HepG2 (cell line): ENCODE results near the gene LRRC25. TPM values are rescaled to one million over a fixed set of nuclear protein-coding genes. Genes with fewer than 3 reads are reported as not detected.

Experiments
- FOXC1 ChIP-seq: sonication (generic); formaldehyde crosslinking; IDR thresholded peaks from 2 replicates; pipeline ENCODE4 v1.8.0; 2022; ENCODE audit warnings: mild to moderate bottlenecking, missing genetic modification reagents, borderline replicate concordance
- HHEX ChIP-seq: IDR thresholded peaks from 2 replicates; pipeline ENCODE4 v1.6.1; 2016; ENCODE audit warnings: control low read depth
- HOXA5 ChIP-seq: sonication (generic); formaldehyde crosslinking; IDR thresholded peaks from 2 replicates; pipeline ENCODE4 v1.4.0; 2020; ENCODE audit warnings: missing genetic modification reagents
- KLF12 ChIP-seq: sonication (generic); formaldehyde crosslinking; IDR thresholded peaks from 2 replicates; pipeline ENCODE4 v1.4.0; 2020; ENCODE audit warnings: missing genetic modification reagents, borderline replicate concordance
- LCORL ChIP-seq, 2 experiments: fragments of 450-650 bp in 1 of 2; sonication (generic) in 1 of 2; formaldehyde crosslinking in 1 of 2; IDR thresholded peaks; 2 replicates each; pipeline versions ENCODE4 v1.5.0 to v1.6.1; 2017 to 2020; ENCODE audit warnings: antibody characterized with exemption in 1 of 2, missing genetic modification reagents in 1 of 2
- MTA3 ChIP-seq: sonication (generic); formaldehyde crosslinking; IDR thresholded peaks from 2 replicates; pipeline ENCODE4 v1.4.0; 2020; ENCODE audit warnings: missing genetic modification reagents
- PITX1 ChIP-seq: sonication (generic); formaldehyde crosslinking; IDR thresholded peaks from 2 replicates; pipeline ENCODE4 v1.5.1; 2020; ENCODE audit warnings: mild to moderate bottlenecking, missing genetic modification reagents
- RFX5 ChIP-seq: IDR thresholded peaks from 2 replicates; pipeline ENCODE4 v1.6.1; 2011; ENCODE audit warnings: low read depth, low read length, improper control_type of control experiment
- TEAD3 ChIP-seq: optimal IDR thresholded peaks from 2 replicates; pipeline ENCODE3; 2016; ENCODE audit warnings: borderline replicate concordance
- ZBTB20 ChIP-seq: sonication (generic); formaldehyde crosslinking; IDR thresholded peaks from 2 replicates; pipeline ENCODE4 v1.8.1; 2023; ENCODE audit warnings: missing genetic modification reagents, low read depth, mild to moderate bottlenecking, borderline replicate concordance
- ZNF136 ChIP-seq: sonication (generic); formaldehyde crosslinking; IDR thresholded peaks from 2 replicates; pipeline ENCODE4 v1.8.1; 2022; ENCODE audit warnings: low read depth, mild to moderate bottlenecking, moderate library complexity, missing genetic modification reagents
- ZNF234 ChIP-seq: sonication (generic); formaldehyde crosslinking; conservative IDR thresholded peaks from 2 replicates; pipeline ENCODE4 v1.5.1; 2020; ENCODE audit warnings: mild to moderate bottlenecking, missing genetic modification reagents
- ZNF329 ChIP-seq: sonication (generic); formaldehyde crosslinking; IDR thresholded peaks from 2 replicates; pipeline ENCODE4 v1.9.0; 2021; ENCODE audit warnings: low read depth, mild to moderate bottlenecking, missing genetic modification reagents
- ZNF546 ChIP-seq: sonication (generic); formaldehyde crosslinking; conservative IDR thresholded peaks from 2 replicates; pipeline ENCODE4 v1.8.1; 2023; ENCODE audit warnings: mild to moderate bottlenecking, missing genetic modification reagents
- ZNF563 ChIP-seq: sonication (generic); formaldehyde crosslinking; IDR thresholded peaks from 2 replicates; pipeline ENCODE4 v1.8.0; 2022; ENCODE audit warnings: mild to moderate bottlenecking, moderate library complexity, missing genetic modification reagents
- ZNF724P ChIP-seq: sonication (generic); formaldehyde crosslinking; IDR thresholded peaks from 2 replicates; pipeline ENCODE4 v1.8.0; 2022; ENCODE audit warnings: missing genetic modification reagents, borderline replicate concordance
- polyA plus RNA-seq, 8 experiments: library from polyadenylated mRNA; depleted of rRNA in 3 of 8; stranded (reverse) in 7 of 8; unstranded in 1 of 8; fragments of >200 nt; fragmentation: Illumina TruSeq in 4 of 8; extraction: Trizol in 4 of 8; gene quantifications; 2 replicates each; pipeline versions ENCODE4 v1.2.1 to v1.2.3, GENCODE V29; 2011 to 2016; ENCODE audit warnings: low read depth in 4 of 8, missing spikeins in 1 of 8, mixed read lengths in 1 of 8; ENCODE audit not compliant: insufficient read depth in 1 of 8
- total RNA-seq, 5 experiments: library from RNA; depleted of rRNA; stranded (reverse); fragments of >200 nt; fragmentation: Illumina TruSeq; extraction: Trizol; gene quantifications; 2 replicates each; pipeline ENCODE4 v1.2.3, GENCODE V29; 2016; ENCODE audit warnings: low read depth in 1 of 5
- TF ChIP-seq, protein P1 (sequence below): sonication (generic); formaldehyde crosslinking; IDR thresholded peaks from 2 replicates; pipeline ENCODE4 v1.5.0; 2020; ENCODE audit warnings: mild to moderate bottlenecking, missing genetic modification reagents
- TF ChIP-seq, protein P2 (sequence below): sonication (generic); formaldehyde crosslinking; IDR thresholded peaks from 2 replicates; pipeline ENCODE4 v1.4.0; 2020; ENCODE audit warnings: missing genetic modification reagents, borderline replicate concordance
- TF ChIP-seq, protein P3 (sequence below): sonication (generic); formaldehyde crosslinking; IDR thresholded peaks from 2 replicates; pipeline ENCODE4 v1.5.0; 2020; ENCODE audit warnings: missing genetic modification reagents
- TF ChIP-seq, protein P4 (sequence below): IDR thresholded peaks from 2 replicates; pipeline ENCODE4 v1.6.1; 2016; ENCODE audit warnings: missing compliant biosample characterization, missing genetic modification reagents, borderline replicate concordance
- TF ChIP-seq, protein P5 (sequence below): sonication (generic); formaldehyde crosslinking; IDR thresholded peaks from 2 replicates; pipeline ENCODE4 v1.8.0; 2022; ENCODE audit warnings: mild to moderate bottlenecking, missing genetic modification reagents; ENCODE audit not compliant: insufficient replicate concordance

Gene LRRC25
- total and polyA plus RNA-seq, 2 of the 13 experiments (the other 11 are each of a cell fraction or from before 2014, with no cell fraction given), result 0.13 to 0.53 TPM

DNA sequence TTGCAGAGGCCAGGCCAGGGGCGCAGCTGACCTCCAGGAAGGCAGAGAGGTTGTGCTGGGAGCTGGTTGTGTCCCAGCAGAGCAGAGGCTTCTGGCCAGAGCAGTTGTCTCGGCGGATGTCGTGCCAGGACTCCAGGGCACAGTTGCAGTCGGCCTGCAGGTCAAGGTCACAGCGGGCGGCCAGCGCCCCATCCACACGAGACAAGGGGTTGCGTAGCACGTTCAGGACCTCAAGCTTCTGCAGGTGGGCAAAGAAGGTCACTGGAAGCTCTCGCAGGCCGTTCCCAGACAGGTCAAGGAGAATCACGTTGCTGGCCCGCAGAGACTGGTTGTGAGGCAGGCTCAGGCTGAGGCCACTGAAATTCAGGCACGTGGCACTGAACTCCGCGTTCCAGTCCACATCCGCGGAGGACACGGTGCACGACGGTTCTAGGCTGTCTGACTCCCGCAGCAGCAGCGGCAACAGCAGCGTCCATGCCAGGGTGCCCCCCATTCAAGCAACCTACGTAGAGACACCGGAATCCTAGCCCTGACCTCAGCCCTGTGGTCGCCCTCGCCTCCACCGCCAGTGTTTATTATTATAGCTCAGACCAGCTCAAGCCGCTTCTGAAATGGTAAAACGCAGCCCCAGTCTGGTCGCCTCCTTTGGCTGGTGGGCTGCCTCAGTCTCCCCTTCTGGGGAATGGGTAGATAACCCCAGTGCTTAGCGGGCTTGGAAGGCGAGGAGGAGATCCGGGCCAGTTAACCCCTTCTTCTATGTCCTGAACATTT, 766 bp downstream of the LRRC25 start (continued):
- TF ChIP-seq ZNF724P (CRISPR knock-in tag) (no peak; the same call in 1 of the 2 replicates), HHEX (CRISPR knock-in tag) (no peak), KLF12 (no peak), ZBTB20 (CRISPR knock-in tag) (peak; percentile 22; the same call in 1 of the 2 replicates), MTA3 (CRISPR knock-in tag) (no peak), ZNF546 (CRISPR knock-in tag) (no peak; the same call in 1 of the 2 replicates), TEAD3 (CRISPR knock-in tag) (peak; percentile 51), ZNF234 (CRISPR knock-in tag) (no peak), ZNF136 (no peak), HOXA5 (CRISPR knock-in tag) (no peak), ZNF563 (CRISPR knock-in tag) (peak; percentile 53; the same call in 1 of the 2 replicates), RFX5 (no peak), LCORL (IDR thresholded peaks at IDR 0.05) (no peak), LCORL (CRISPR knock-in tag; IDR thresholded peaks at IDR 0.05) (no peak), ZNF329 (no peak), PITX1 (no peak), FOXC1 (no peak)
- TF ChIP-seq, protein P1, sequence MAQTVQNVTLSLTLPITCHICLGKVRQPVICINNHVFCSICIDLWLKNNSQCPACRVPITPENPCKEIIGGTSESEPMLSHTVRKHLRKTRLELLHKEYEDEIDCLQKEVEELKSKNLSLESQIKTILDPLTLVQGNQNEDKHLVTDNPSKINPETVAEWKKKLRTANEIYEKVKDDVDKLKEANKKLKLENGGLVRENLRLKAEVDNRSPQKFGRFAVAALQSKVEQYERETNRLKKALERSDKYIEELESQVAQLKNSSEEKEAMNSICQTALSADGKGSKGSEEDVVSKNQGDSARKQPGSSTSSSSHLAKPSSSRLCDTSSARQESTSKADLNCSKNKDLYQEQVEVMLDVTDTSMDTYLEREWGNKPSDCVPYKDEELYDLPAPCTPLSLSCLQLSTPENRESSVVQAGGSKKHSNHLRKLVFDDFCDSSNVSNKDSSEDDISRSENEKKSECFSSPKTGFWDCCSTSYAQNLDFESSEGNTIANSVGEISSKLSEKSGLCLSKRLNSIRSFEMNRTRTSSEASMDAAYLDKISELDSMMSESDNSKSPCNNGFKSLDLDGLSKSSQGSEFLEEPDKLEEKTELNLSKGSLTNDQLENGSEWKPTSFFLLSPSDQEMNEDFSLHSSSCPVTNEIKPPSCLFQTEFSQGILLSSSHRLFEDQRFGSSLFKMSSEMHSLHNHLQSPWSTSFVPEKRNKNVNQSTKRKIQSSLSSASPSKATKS (CRISPR knock-in tag), result no peak
- TF ChIP-seq, protein P2, sequence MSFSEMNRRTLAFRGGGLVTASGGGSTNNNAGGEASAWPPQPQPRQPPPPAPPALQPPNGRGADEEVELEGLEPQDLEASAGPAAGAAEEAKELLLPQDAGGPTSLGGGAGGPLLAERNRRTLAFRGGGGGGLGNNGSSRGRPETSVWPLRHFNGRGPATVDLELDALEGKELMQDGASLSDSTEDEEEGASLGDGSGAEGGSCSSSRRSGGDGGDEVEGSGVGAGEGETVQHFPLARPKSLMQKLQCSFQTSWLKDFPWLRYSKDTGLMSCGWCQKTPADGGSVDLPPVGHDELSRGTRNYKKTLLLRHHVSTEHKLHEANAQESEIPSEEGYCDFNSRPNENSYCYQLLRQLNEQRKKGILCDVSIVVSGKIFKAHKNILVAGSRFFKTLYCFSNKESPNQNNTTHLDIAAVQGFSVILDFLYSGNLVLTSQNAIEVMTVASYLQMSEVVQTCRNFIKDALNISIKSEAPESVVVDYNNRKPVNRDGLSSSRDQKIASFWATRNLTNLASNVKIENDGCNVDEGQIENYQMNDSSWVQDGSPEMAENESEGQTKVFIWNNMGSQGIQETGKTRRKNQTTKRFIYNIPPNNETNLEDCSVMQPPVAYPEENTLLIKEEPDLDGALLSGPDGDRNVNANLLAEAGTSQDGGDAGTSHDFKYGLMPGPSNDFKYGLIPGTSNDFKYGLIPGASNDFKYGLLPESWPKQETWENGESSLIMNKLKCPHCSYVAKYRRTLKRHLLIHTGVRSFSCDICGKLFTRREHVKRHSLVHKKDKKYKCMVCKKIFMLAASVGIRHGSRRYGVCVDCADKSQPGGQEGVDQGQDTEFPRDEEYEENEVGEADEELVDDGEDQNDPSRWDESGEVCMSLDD (CRISPR knock-in tag), result no peak
- TF ChIP-seq, protein P3, sequence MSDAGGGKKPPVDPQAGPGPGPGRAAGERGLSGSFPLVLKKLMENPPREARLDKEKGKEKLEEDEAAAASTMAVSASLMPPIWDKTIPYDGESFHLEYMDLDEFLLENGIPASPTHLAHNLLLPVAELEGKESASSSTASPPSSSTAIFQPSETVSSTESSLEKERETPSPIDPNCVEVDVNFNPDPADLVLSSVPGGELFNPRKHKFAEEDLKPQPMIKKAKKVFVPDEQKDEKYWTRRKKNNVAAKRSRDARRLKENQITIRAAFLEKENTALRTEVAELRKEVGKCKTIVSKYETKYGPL, result no peak
- TF ChIP-seq, protein P4, sequence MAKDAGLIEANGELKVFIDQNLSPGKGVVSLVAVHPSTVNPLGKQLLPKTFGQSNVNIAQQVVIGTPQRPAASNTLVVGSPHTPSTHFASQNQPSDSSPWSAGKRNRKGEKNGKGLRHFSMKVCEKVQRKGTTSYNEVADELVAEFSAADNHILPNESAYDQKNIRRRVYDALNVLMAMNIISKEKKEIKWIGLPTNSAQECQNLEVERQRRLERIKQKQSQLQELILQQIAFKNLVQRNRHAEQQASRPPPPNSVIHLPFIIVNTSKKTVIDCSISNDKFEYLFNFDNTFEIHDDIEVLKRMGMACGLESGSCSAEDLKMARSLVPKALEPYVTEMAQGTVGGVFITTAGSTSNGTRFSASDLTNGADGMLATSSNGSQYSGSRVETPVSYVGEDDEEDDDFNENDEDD, result peak; percentile 68; the same call in 1 of the 2 replicates
- TF ChIP-seq, protein P5, sequence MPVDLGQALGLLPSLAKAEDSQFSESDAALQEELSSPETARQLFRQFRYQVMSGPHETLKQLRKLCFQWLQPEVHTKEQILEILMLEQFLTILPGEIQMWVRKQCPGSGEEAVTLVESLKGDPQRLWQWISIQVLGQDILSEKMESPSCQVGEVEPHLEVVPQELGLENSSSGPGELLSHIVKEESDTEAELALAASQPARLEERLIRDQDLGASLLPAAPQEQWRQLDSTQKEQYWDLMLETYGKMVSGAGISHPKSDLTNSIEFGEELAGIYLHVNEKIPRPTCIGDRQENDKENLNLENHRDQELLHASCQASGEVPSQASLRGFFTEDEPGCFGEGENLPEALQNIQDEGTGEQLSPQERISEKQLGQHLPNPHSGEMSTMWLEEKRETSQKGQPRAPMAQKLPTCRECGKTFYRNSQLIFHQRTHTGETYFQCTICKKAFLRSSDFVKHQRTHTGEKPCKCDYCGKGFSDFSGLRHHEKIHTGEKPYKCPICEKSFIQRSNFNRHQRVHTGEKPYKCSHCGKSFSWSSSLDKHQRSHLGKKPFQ (CRISPR knock-in tag), result no peak
